Pons (tissue), 1 donor: ENCODE data around the gene C19orf25.
"Not testable (repeated sequence)": the region's sequence is repeated elsewhere in the genome, so short reads cannot be mapped to it uniquely, and the experiment has no call there.

Experiments
- DNase-seq: peaks from one replicate; pipeline ENCODE4 v3.0.0-alpha.2; 2016; ENCODE audit warnings: low spot score

The C19orf25 gene

DNA sequence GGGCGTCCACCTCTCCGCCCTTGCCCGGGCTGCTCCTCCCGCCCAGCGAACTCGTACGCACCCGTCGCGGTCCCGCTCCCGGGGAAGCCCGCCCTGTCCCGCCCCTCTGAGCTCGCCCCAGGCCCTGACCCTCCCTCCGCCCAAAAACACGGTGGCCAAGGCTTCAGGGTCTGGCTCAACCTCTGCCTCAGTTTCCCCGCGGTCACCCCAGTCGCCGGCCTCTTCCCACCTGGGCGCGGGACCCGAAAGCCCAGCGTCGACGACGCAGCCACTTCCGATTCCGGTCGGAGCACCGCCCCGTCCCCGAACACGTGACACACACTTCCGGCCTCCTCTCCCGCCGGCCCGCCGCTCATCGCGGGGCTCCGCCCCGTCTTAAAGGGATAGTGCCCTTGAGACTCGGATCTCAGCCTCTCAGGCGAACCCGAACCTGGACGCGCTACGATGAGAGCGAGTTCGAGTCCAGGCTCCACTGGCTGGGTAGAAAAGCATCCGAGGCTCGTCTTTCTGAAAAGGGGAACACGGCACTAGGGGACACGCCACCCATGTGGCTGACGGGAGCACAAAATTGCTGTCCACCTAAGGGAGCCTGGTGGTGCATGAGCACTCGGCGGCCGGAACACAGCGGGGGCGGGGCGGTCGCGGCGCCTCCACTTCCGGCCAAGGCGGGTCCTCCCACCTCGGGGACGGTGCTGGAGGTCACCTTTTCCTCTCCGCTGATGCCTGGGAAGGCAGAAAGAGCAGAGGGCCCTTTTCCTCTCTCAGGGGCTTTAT, at the start of gene C19orf25:
Gene C19orf25, minus strand, starts transcription at position 282 of the 774 bp plus-strand sequence. CDS start 312 bp downstream, outside the sequence.
- DNase-seq = peak; percentile 91

DNA sequence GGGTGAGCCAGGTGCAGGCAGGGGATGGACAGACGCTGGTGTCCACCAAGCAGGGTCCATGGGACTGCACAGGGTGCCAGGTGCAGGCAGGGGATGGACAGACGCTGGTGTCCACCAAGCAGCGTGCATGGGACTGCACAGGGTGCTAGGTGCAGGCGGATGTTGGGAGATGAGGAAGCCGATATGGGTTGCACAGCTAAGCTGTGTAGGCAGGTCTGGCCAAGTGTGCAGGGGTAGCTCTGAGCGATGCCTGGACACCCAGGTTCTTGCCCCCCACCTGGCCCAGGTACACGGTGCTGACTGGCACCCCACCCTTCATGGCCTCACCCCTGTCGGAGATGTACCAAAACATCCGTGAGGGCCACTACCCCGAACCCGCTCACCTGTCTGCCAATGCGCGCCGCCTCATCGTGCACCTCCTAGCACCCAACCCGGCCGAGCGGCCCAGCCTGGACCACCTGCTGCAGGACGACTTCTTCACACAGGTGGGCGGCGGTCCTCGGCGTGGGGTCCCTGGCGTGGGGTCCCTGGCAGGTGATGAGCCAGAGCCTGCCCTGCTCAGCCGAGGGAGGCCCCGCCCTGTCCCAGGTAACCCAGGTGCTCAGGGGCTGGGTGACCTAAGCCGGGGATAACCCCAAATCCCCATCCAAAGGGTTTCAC, 48.8 kb upstream of the C19orf25 start:
- no peak for DNase-seq

DNA sequence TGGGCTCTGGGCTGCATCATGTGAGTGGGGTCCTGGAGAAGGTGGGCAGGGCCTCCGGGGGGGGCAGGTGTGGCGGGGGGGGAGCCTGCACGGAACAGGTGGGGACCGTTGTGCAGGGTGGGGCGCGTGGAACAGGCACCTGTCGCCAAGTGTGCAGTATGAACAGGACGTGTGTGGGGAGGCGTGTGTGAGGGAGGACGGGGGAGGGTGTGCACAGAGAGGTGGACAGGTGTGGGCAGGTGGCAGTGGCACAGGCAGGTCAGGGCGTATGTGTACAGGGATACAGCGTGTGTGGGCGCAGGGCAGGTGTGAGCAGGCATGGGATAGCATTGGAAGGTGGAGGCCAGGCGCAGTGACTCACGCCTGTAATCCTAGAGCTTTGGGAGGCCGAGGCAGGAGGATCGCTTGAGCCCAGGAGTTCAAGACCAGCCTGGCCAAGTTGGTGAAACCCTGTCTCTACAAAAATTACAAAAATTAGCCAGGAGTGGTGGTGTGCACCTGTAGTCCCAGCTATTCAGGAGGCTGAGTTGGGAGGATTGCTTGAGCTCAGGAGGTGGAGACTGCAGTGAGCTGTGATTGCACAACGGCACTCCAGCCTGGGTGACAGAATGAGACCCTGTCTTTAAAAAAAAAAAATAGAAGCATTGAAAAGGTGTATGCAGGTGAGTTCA, 48.1 kb upstream of the C19orf25 start:
- no peak for DNase-seq

DNA sequence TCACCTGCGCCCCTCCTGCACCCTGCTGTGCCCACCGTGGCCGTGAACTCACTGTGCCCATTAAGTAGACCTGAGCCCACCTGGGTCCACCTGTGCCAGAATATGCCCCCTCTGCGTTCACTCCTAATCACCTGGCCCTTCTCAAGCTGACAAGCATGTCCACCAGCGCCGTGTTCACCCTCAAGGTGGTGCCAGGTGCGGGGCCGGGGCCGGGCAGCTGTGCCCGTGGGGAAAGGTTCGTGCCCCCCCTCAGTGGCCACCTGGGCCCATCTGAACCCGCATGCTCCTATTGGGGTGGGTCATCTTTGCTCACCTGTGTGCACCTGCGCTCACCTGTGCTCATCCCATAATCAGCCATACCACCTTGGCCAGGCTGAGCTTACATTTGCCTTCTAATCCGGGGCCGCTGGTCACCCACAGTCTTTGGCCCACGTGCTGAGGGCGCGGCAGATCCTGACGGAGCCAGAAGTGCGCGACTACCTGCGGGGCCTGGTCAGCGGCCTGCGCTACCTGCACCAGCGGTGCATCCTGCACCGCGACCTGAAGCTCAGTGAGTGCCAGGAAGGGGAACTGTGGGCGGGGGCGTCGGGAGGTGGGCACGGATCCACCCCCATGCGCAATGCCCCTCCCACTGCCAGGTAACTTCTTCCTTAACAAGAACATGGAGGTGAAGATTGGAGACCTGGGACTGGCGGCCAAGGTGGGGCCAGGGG, 47.2 kb upstream of the C19orf25 start:
- no peak for DNase-seq

DNA sequence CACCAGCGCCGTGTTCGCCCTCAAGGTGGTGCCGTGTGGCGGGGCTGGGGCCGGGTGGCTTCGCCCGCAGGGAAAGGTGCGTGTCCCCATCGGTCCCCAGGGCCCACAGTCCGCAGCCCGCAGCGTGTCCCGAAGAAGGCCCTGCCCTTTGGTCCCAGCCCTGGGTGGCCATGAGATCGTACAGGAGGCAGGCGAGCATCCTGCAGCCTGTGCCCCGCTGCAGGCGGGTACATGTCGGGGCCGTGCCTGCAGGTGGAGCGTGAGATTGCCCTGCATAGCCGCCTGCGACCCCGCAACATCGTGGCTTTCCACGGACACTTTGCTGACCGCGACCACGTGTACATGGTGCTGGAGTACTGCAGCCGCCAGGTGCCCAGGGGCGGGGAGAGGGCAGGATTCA, 46.3 kb upstream of the C19orf25 start:
- DNase-seq = no peak

DNA sequence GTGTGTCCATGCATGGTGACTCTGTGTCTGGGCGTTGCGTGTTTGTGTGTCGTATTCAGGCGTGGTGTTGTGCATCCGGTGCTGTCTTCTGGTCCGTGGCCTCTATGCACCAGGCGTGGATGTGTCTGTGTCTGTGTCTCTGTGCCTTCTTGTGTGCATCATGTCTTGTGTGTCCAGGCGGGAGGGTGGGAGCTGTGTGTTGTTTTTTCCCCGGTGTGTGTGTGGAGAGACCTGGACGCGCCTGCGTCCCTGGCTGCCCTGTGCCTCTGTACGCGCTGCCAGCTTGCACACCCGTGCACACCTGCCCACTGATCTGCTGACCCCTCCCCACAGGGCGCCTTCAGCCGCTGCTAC, 45.9 kb upstream of the C19orf25 start:
- DNase-seq = no peak

DNA sequence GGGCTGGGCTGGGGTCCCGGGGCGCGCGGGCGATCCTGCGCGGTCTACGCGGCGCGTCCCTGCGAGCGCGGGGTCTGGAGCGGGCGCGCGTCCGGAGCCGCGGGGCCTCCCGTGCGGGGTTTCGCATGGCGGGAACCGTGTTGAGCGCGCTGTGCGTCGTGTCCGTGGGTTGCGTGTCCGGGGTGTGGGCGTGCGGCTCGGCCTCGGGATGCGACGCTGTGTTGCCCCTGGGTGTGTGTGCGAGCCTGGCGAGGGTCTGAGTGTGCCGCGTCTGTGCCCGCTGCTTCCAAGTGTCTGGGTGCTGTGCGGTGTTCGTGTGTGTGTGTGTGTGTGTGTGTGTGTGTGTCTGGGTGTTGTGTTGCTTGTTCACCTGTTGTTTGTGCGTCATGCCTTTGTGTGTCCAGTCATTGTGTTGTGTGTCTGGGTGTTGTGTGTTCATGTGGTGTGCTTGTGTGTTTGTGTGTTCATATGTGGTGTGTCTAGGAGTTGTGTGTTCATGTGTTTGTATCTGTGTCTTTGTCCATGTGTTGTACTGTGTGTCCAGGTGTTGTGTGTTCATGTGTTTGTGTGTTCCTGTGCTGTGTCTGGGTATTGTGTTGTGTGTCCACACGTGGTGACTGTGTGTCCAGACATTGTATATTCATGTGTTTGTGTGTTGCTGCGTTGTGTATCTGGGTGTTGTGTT, 45.4 kb upstream of the C19orf25 start:
- DNase-seq = no peak

DNA sequence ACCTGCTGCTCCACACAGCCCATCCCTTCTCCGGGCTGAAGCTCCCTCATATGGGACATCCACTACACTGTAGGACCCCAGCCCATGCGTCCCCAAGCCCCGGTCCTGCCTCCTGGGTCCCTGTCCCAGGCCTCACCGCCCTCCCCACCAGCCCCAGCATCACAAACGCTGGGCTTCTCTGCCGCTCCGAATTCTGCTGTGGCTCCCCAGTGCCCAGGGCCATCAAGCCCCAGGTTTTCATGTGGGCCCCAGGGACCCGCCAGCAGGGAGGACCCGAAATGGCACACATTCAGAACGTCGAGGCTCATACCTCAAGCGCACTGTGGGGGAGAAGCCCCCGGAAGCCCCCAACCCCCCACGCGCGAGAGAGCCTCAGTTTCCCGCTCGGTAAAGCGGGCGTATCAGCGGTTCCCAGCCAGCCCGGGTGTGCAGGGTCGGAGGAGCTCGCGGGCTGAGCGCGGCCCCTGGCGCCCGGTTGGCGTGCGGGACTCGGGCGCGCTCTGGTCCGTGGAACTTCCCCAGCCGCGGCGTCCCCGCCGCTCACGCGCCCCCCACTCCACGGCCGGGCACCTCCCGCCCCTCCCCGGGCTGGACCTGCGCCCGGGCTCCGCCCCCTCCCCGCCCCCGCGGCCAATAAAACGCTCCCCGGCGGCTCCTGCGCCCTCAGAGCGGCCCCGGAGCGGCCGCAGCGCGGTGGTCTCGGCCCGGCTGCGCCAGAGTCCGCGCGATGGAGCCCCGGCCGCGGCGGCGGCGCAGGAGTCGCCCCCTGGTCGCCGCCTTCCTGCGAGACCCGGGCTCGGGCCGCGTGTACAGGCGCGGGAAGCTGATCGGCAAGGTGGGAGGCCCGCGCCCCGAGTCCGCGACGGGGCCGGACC, 44.6 kb upstream of the C19orf25 start, which contains the start of gene PLK5:
Gene PLK5, plus strand, starts transcription at position 666 of the 875 bp plus-strand sequence. CDS start 2,920 bp downstream, outside the sequence.
- DNase-seq = no peak

DNA sequence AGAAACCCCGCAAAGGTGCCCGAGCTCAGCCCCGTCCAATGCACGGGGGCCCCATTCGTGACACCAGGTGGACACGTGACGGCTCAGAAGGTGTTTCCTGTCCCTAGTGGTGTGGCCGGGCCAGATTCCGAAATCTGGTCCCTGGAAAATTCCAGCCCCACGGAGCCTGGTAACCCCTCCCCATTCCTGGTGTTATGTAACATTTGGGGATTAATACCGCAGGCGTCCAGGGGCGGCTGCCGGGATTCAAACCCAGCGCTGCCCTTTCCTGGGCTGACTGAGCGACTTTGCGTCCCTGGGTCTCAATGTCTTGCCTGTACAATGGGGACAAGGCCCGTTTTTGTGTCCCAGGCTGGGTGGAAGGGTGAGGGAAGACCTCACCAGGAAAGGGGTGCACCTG, 43.8 kb upstream of the C19orf25 start:
- DNase-seq = no peak

DNA sequence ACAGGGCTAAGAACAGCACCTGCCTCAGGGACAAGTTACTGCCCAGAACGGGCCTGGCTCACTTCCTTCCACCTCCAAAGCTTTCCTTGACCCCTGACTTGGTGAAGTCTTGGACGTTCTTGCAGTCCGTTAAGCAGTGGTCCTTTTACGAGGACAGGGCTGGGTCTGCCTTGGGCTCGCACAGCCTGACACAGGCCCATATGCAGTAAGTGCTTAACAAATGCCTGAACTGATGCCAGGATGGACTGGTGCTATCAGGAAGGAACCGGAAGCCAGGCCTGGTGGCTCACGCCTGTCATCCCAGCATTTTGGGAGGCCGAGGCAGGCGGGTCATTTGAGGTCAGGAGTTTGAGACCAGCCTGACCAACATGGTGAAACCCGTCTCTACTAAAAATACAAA, 43.0 kb upstream of the C19orf25 start:
- DNase-seq = no peak

DNA sequence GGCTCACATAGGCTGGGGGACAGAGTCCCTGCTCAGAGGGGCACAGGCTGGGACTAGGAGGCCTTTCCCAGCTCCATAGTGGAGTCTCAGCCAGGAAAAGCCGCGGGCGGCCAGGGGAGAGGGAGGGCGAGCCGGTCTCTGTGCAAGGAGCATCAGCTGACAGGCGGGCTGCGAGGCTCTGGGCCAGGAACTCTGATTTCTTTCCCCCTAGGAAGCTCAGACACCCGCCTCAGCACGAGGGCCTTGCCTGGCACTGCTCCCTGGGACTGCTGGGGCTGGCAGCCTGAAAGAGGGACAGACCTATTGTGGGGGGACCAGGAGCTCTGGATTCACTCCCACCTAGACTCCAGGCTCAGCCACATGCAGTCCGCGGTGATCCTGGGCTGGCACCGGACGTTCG, 42.6 kb upstream of the C19orf25 start:
- DNase-seq = peak; percentile 36

DNA sequence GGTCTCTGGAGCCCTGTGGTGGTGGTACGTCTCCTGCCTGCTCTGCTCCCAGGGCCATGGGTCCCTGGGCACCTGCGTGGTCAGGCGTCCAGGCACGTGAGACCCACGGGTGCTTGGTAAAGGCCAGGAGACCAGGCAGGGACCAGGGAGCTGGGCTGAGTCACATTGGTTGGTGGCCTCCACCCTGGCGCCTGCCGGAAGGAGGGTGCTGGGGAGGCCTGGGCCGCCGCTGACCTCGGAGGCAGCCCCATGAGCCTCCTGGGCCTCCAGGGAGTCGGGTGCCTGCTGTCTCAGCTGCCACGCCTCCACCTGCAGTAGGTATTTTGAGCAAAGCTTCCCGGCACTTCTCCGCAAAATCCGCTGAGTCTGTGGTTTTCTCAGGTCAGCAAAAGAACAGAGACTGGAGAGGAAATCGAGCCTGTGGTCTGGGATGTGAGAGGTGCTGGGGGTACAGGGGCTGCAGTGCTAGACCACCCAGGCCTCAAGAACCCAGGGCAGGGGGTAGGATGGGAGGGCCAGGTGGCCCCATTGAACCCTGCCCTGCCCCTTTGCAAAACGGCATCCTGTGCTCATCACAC, 41.3 kb upstream of the C19orf25 start:
- no peak for DNase-seq

DNA sequence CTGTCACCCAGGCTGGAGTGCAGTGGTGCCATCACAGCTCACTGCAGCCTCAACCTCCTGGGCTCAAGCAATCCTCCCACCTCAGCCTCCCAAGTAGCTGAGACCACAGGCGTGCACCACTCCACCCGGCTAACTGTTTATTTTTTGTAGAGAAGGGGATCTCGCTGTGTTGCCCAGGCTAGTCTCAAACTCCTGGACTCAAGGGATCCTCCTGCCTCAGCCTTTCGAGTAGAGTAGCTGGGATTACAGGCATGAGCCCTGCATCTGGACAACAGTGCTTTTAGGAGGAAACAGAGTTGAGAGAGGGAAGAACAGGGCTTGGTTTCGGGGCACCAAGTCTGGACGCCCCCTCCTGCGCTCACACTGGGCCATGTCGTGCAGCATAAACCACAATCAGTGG, 40.8 kb upstream of the C19orf25 start:
- DNase-seq = not testable (repeated sequence)

DNA sequence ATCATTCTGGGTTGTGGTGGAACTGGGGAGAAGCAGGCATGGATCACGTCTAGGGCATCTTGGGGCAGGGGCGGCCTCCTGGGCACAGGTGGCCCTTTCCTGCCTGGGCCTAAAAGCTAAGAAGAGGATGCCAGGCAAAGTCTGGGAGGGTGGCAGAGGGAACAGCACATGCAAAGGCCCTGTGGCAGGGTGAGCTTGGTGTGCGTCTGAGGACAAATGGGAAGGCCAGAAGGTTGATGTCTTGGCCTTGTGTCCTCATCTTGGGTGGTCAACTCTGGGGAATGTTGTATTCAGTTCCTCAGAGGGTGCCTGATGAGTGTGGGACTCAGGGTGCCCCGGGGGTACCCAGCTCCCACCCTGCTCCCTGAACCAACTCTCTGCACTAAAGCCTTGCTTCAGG, 39.5 kb upstream of the C19orf25 start:
- DNase-seq = no peak

DNA sequence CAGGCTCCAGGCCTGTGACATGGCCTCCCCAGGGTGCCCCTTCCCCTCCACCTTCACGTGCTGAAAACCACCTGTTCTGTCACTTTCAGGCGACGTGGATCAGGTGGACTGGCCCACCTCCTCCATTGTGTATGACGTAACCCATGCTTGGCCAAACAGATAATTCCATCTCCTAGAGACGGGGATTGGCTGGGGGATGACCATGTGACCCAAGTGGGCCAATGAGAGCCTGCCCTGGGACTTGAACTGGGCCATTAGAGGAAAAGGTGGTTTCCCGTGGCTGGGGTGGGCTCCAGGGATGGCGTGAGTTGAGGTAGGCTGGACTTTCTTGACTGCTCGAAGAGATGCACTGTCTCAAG, 37.4 kb upstream of the C19orf25 start:
- no peak for DNase-seq

DNA sequence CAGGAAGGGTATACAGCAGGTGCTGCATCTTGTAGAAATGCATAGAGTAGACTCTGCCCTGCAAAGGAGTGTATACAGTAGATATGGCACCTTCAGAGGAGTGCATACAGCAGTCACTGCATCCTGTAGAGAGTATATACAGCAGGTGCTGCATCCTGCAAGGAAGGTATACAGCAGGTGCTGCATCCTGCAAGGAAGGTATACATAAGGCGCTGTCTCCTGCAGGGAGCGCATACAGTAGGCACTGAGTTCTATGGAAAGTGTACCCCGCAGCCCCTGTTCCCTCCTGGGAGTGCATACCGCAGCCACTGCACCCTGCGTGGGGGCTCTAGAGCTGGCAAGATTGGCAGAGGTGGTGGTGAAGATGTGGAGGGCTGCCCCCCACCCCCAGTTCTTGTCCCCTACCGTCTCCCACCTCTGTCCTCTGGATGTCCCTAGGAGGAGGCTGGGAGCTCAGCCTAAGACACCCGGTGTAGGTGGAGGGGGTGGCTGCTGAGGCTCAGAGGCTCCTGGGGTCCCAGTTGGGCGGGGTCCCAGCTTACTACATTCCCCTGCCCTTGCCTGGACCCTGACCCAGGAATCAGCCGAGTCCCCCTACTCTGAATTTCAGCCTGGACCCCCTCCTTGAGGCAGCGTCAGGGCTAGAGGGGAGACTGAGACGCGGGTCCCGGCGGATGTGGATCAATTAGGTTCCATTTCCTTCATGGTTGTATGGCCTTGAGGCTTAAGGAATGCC, 36.1 kb upstream of the C19orf25 start:
- no peak for DNase-seq

DNA sequence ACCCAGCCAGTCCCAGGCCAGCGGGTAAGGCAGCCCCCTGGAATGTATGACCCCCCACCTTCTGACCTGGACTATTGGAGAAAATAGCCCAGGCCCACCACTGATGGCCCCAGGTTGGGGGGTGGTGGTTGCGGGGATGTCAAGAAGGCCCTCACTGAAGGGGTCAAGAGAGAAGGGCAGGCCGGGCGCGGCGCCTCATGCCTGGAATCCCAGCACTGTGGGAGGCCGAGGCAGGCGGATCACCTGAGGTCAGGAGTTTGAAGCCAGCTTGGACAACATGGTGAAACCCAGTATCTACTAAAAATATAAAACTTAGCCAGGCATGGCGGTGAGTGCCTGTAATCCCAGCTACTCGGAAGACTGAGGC, 35.3 kb upstream of the C19orf25 start:
- no peak for DNase-seq

DNA sequence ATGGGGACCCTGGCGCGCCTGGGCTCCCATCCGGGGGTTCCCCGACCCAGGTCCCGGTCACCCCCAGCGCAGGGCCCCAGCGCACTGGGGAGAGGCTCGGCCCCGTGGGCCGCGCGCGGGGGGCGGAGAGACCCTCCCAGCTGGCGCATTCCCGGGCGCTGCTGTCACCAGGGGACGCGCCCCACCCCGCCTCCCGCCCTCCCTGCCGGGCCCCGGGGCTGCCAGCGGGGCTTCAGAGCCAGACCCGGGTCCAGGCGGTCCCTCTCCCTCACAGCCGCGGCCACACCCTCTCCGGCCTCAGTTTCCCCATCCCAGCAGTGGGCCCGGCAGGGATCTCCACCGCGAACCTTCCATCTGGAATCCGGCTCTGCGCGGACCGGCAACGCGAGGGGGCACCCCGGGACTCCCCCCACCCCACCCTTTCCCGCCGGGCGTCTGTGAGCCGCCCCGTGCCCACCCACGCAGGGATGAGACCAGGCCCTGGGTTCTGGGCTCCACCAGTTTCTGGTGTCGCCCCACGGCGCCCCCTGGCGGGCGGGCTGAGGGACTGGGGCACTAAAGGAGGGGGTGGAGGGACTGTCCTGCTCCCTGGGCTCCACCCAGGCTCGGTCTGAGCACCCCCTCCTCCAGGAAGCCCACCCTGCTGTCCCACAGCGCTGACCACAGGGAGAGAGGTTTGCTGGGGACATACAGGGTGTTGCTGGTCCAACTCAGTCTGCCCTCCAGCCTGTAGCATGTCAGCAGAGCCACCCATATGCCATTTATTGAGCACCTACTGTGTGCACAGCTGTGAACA, 34.7 kb upstream of the C19orf25 start:
- DNase-seq = no peak
